Common myeloid progenitor, CD34-positive (primary cell): ENCODE results near the gene MAP3K15.
"Not testable (repeated sequence)": the region's sequence is repeated elsewhere in the genome, so short reads cannot be mapped to it uniquely, and the experiment has no call there.

Experiments
- CTCF ChIA-PET: fragments of 350-600 bp; sonication (Branson Sonifier 250); formaldehyde crosslinking; loops from one replicate; lab custom pipeline; 2021; ENCODE audit warnings: antibody characterized with exemption; lab: Charles Lee
- POLR2A ChIA-PET: fragments of 350-600 bp; sonication (Branson Sonifier 250); formaldehyde crosslinking; loops from one replicate; lab custom pipeline; 2021; ENCODE audit warnings: antibody characterized with exemption; lab: Charles Lee
- DNase-seq, 3 donors: peaks; one replicate each; pipeline versions ENCODE4 v3.0.0 to v3.0.0-alpha.2; 2013
- H3K27ac ChIP-seq, 2 experiments: 1 replicate in 1 of 2; 2 replicates in 1 of 2; pipeline ENCODE4 v1.7.0; 2013; ENCODE audit warnings: inconsistent platforms in 2 of 2, low read length in 2 of 2, mild to moderate bottlenecking in 2 of 2, low read depth in 1 of 2, moderate library complexity in 1 of 2; ENCODE audit not compliant: severe bottlenecking in 2 of 2, insufficient read depth in 1 of 2, poor library complexity in 1 of 2
- H3K27me3 ChIP-seq, 5 experiments: replicated peaks in 2 of 5; 1 replicate in 3 of 5; 2 replicates in 2 of 5; pipeline versions ENCODE4 v1.6.1 to v1.7.0; 2013; ENCODE audit warnings: low read length in 4 of 5, mild to moderate bottlenecking in 2 of 5, moderate library complexity in 2 of 5, inconsistent platforms in 1 of 5; ENCODE audit not compliant: insufficient read depth in 5 of 5, control insufficient read depth in 4 of 5
- H3K36me3 ChIP-seq, 4 experiments: 1 replicate in 2 of 4; 2 replicates in 2 of 4; pipeline versions ENCODE4 v1.6.1 to v1.7.0; 2013; ENCODE audit warnings: low read length in 3 of 4, control low read depth in 1 of 4, mild to moderate bottlenecking in 1 of 4; ENCODE audit not compliant: control insufficient read depth in 4 of 4, insufficient read depth in 4 of 4
- H3K4me1 ChIP-seq, 4 experiments: 1 replicate in 3 of 4; 2 replicates in 1 of 4; pipeline versions ENCODE4 v1.6.1 to v1.7.1; 2013; ENCODE audit warnings: low read length in 3 of 4, mild to moderate bottlenecking in 3 of 4, control low read depth in 1 of 4, inconsistent platforms in 1 of 4, moderate library complexity in 1 of 4; ENCODE audit not compliant: control insufficient read depth in 4 of 4, insufficient read depth in 4 of 4; ENCODE audit errors: control extremely low read depth in 1 of 4
- H3K4me3 ChIP-seq, 7 experiments: 1 replicate in 4 of 7; 2 replicates in 3 of 7; pipeline versions ENCODE4 v1.5.1 to v1.7.0; 2013; ENCODE audit warnings: mild to moderate bottlenecking in 7 of 7, low read length in 6 of 7, moderate library complexity in 6 of 7, inconsistent platforms in 2 of 7, low read depth in 2 of 7, control low read depth in 1 of 7; ENCODE audit not compliant: insufficient read depth in 4 of 7, control insufficient read depth in 1 of 7; ENCODE audit errors: extremely low read depth in 1 of 7
- H3K9me3 ChIP-seq, 5 experiments: 1 replicate in 4 of 5; 2 replicates in 1 of 5; pipeline versions ENCODE4 v1.6.1 to v1.7.1; 2013; ENCODE audit warnings: low read length in 4 of 5, mild to moderate bottlenecking in 2 of 5, inconsistent platforms in 1 of 5, low read depth in 1 of 5, moderate library complexity in 1 of 5; ENCODE audit not compliant: control insufficient read depth in 4 of 5, insufficient read depth in 2 of 5; ENCODE audit errors: control extremely low read depth in 1 of 5
- WGBS: methylation state at CpG from one replicate; pipeline ENCODE4 v1.1.5; 2013; ENCODE audit not compliant: insufficient coverage; 5-methylcytosine and 5-hydroxymethylcytosine counted together

Gene MAP3K15

GRCh38 chrX:19422661-19423060 is 92.6 kb downstream of the MAP3K15 start:
- WGBS: 100% methylated on average over 1 of the region's 4 CpGs
- H3K27me3 ChIP-seq, CTCF ChIA-PET, POLR2A ChIA-PET, H3K27ac ChIP-seq, DNase-seq, H3K36me3 ChIP-seq, H3K4me1 ChIP-seq, H3K4me3 ChIP-seq, H3K9me3 ChIP-seq: not testable (repeated sequence)

GRCh38 chrX:19410259-19410658 is 105.0 kb downstream of the MAP3K15 start:
- Histone ChIP-seq H3K36me3 (no peaks in the 10 kb centered on the region), H3K4me3 (no peak overlapping the region), H3K27ac (no peak overlapping the region), H3K27me3 (peaks cover 0 to 4% (median 0%) of the 10 kb centered on the region in 5 experiments), H3K4me1 (no peaks in the 10 kb centered on the region), H3K9me3 (peaks cover 0 to 6% (median 0%) of the 10 kb centered on the region in 5 experiments)
- no peak for DNase-seq
- WGBS: 100% methylated on average over 1 of the region's 2 CpGs
- CTCF ChIA-PET: no interaction called here
- POLR2A ChIA-PET: no interaction called here

- ChIA-PET CTCF (no interaction called here), POLR2A (no interaction called here)
- Histone ChIP-seq H3K9me3 (no peaks in the 10 kb centered on the region), H3K27me3 (no peaks in the 10 kb centered on the region), H3K36me3 (no peaks in the 10 kb centered on the region), H3K27ac (no peak overlapping the region), H3K4me3 (no peak overlapping the region), H3K4me1 (no peaks in the 10 kb centered on the region)
- peak in 1 of 3 donors; percentile 7 for DNase-seq
These were observed 111.6 kb downstream of the MAP3K15 start for GRCh38 chrX:19403696-19404095.

- H3K27ac ChIP-seq: no peak overlapping the region
- no peaks in the 10 kb centered on the region for H3K9me3 ChIP-seq
- H3K27me3 ChIP-seq: no peaks in the 10 kb centered on the region
- peaks cover 0 to 3% (median 0%) of the 10 kb centered on the region in 4 experiments for H3K4me1 ChIP-seq
- WGBS: 65% methylated on average over 4 of the region's 4 CpGs
- no peak overlapping the region for H3K4me3 ChIP-seq
- ChIA-PET POLR2A (no interaction called here), CTCF (interaction anchor here (1.0 kb wide), 1 partner anchor 10 kb away, joined by 3 read pairs; no protein-coding TSS in a partner anchor)
- H3K36me3 ChIP-seq: no peaks in the 10 kb centered on the region
- peak in 1 of 3 donors; percentile 36 for DNase-seq
These were observed 122.6 kb downstream of the MAP3K15 start for GRCh38 chrX:19392703-19393102.

- Histone ChIP-seq H3K4me1 (peaks cover 0 to 3% (median 0%) of the 10 kb centered on the region in 4 experiments), H3K36me3 (no peaks in the 10 kb centered on the region), H3K27me3 (no peaks in the 10 kb centered on the region), H3K4me3 (no peak overlapping the region), H3K9me3 (no peaks in the 10 kb centered on the region), H3K27ac (no peak overlapping the region)
- CTCF ChIA-PET: no interaction called here
- no peak for DNase-seq
- POLR2A ChIA-PET: no interaction called here
- 85% methylated on average over 10 of the region's 12 CpGs for WGBS
These were observed 123.2 kb downstream of the MAP3K15 start for GRCh38 chrX:19392078-19392477.

- H3K9me3 ChIP-seq: peaks cover 0 to 3% (median 0%) of the 10 kb centered on the region in 5 experiments
- no peak overlapping the region for H3K4me3 ChIP-seq
- no peaks in the 10 kb centered on the region for H3K36me3 ChIP-seq
- POLR2A ChIA-PET: no interaction called here
- no peak overlapping the region for H3K27ac ChIP-seq
- H3K4me1 ChIP-seq: peaks cover 0 to 3% (median 0%) of the 10 kb centered on the region in 4 experiments
- WGBS: 33% methylated on average over 1 of the region's 4 CpGs
- H3K27me3 ChIP-seq: peaks cover 0 to 3% (median 0%) of the 10 kb centered on the region in 5 experiments
- no peak for DNase-seq
- CTCF ChIA-PET: interaction anchor here (0.6 kb wide), 1 partner anchor 138 kb away, joined by 4 read pairs; no protein-coding TSS in a partner anchor
These were observed 126.0 kb downstream of the MAP3K15 start for GRCh38 chrX:19389227-19389845.

- ChIA-PET CTCF (no interaction called here), POLR2A (no interaction called here)
- no peak overlapping the region for H3K27ac ChIP-seq
- DNase-seq: no peak
- peaks cover 0 to 3% (median 0%) of the 10 kb centered on the region in 4 experiments for H3K4me1 ChIP-seq
- H3K4me3 ChIP-seq: no peak overlapping the region
- H3K27me3 ChIP-seq: peaks cover 0 to 3% (median 0%) of the 10 kb centered on the region in 5 experiments
- H3K36me3 ChIP-seq: no peaks in the 10 kb centered on the region
- peaks cover 0 to 3% (median 0%) of the 10 kb centered on the region in 5 experiments for H3K9me3 ChIP-seq
- 92% methylated on average over 6 of the region's 8 CpGs for WGBS
These were observed 126.6 kb downstream of the MAP3K15 start for GRCh38 chrX:19388741-19389140.
